IPS DF 6.9 (cell line): Measurements from ENCODE around the gene GAST.

Experiments
- DNase-seq: peaks from one replicate; pipeline ENCODE4 v3.0.0-alpha.2; 2013; ENCODE audit warnings: low read depth, low spot score
- H3K27ac ChIP-seq: one replicate; pipeline ENCODE4 v1.5.1; 2013; ENCODE audit warnings: low read length, control low read depth
- H3K27me3 ChIP-seq: 2 replicates; pipeline ENCODE4 v1.6.1; 2013; ENCODE audit warnings: mild to moderate bottlenecking, low read length; ENCODE audit not compliant: control insufficient read depth, insufficient read depth
- H3K36me3 ChIP-seq: 2 replicates; pipeline ENCODE4 v1.6.1; 2013; ENCODE audit warnings: low read length; ENCODE audit not compliant: control insufficient read depth, insufficient read depth
- H3K4me1 ChIP-seq: 2 replicates; pipeline ENCODE4 v1.6.1; 2013; ENCODE audit warnings: low read length; ENCODE audit not compliant: control insufficient read depth, insufficient read depth
- H3K4me3 ChIP-seq: 2 replicates; pipeline ENCODE4 v1.5.1; 2013; ENCODE audit warnings: mild to moderate bottlenecking, low read length
- H3K9me3 ChIP-seq: 2 replicates; pipeline ENCODE4 v1.6.1; 2013; ENCODE audit warnings: low read length, inconsistent platforms; ENCODE audit not compliant: control insufficient read depth, insufficient read depth
- WGBS: extraction: QIAGEN DNeasy Blood & Tissue Kit; methylation state at CpG from one replicate; pipeline ENCODE4 v1.1.7; 2013; ENCODE audit warnings: mixed read lengths, missing lambda C conversion rate; ENCODE audit not compliant: insufficient read length, insufficient coverage; 5-methylcytosine and 5-hydroxymethylcytosine counted together

Gene GAST

GRCh38 chr17:41734139-41734948, 22.2 kb downstream of the GAST start, which contains the start of gene HAP1:
Gene HAP1, minus strand, starts transcription at chr17:41734643. Its CDS starts 9 bp downstream, at chr17:41734634.
- no peaks in the 10 kb centered on the region for H3K9me3 ChIP-seq
- no peak for DNase-seq
- H3K36me3 ChIP-seq: no peaks in the 10 kb centered on the region
- H3K4me1 ChIP-seq: peaks cover 5% of the 10 kb centered on the region
- peak within 1 kb of the TSS; percentile 41; the same call in 1 of the 2 replicates for H3K4me3 ChIP-seq
- H3K27me3 ChIP-seq: peaks cover 19% of the 10 kb centered on the region
- WGBS: no CpG with 5 or more reads among the region's 77 CpGs
- H3K27ac ChIP-seq: no peak within 1 kb of the TSS

- no peaks in the 10 kb centered on the region for H3K36me3 ChIP-seq
- no peaks in the 10 kb centered on the region for H3K9me3 ChIP-seq
- H3K27ac ChIP-seq: no peak overlapping the region
- peak overlapping the region; percentile 41; the same call in 1 of the 2 replicates for H3K4me3 ChIP-seq
- no peak for DNase-seq
- no CpG with 5 or more reads among the region's 23 CpGs for WGBS
- peaks cover 19% of the 10 kb centered on the region for H3K27me3 ChIP-seq
- peaks cover 5% of the 10 kb centered on the region for H3K4me1 ChIP-seq
Observed at GRCh38 chr17:41734949-41735313, 22.8 kb downstream of the GAST start.

GRCh38 chr17:41735744-41736143, 23.6 kb downstream of the GAST start:
- no peak overlapping the region for H3K27ac ChIP-seq
- H3K36me3 ChIP-seq: no peaks in the 10 kb centered on the region
- WGBS: no CpG with 5 or more reads among the region's 4 CpGs
- no peak for DNase-seq
- no peaks in the 10 kb centered on the region for H3K9me3 ChIP-seq
- H3K27me3 ChIP-seq: peaks cover 19% of the 10 kb centered on the region
- no peak overlapping the region for H3K4me3 ChIP-seq
- peaks cover 5% of the 10 kb centered on the region for H3K4me1 ChIP-seq

DNA sequence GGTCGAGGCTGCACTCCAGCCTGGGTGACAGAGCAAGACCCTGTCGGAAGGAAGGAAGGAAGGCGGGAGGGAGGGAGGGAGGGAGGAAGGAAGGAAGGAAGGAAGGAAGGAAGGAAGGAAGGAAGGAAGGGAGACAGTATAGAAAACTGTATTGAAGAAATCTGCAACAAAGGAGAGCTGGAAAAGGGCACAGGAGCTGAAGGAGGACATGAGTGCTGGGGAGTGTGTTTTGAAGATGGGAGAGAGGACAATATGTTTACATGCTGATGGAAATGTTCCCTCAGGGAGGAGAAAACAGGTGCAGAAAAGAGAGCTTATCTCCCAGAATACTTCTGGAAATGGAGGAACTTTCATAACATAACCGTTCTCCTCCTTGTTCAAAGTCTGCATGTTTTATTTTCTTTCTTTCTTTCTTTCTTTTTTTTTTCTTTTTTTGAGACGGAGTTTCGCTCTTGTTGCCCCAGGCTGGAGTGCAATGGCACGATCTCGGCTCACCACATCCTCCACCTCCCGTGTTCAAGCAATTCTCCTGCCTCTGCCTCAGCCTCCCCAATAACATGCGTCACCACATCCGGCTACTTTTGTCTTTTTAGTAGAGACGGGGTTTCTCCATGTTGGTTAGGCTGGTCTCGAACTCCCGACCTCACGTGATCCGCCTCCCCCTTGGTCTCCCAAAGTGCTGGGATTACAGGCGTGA, 25.0 kb downstream of the GAST start:
- Histone ChIP-seq H3K27ac (no peak overlapping the region), H3K4me3 (no peak overlapping the region), H3K27me3 (peaks cover 19% of the 10 kb centered on the region), H3K9me3 (no peaks in the 10 kb centered on the region), H3K36me3 (no peaks in the 10 kb centered on the region), H3K4me1 (peaks cover 6% of the 10 kb centered on the region)
- no CpG with 5 or more reads among the region's 17 CpGs for WGBS
- DNase-seq: no peak

DNA sequence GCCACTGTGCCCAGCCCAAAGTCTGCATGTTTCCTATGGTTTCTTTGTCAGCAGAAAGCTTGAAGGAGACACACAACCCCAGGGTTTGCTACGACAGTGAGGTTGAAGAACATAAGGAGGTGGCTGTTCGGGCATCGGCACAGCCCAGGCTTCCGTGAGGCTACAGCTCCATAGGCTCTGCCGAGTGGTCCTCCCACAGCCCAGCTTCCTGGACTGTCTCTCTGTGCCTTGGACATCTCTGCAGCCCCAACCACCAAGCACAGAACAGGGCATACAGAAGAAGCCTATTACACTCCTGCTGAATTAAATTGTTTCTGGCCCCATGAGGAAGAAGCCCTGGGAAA, 25.5 kb downstream of the GAST start:
- no peak overlapping the region for H3K27ac ChIP-seq
- H3K4me1 ChIP-seq: peaks cover 6% of the 10 kb centered on the region
- no peaks in the 10 kb centered on the region for H3K9me3 ChIP-seq
- peaks cover 14% of the 10 kb centered on the region for H3K27me3 ChIP-seq
- DNase-seq: no peak
- no peak overlapping the region for H3K4me3 ChIP-seq
- WGBS: no CpG with 5 or more reads among the region's 5 CpGs
- no peaks in the 10 kb centered on the region for H3K36me3 ChIP-seq

- Histone ChIP-seq H3K9me3 (no peaks in the 10 kb centered on the region), H3K27ac (no peak overlapping the region), H3K27me3 (peaks cover 11% of the 10 kb centered on the region), H3K36me3 (no peaks in the 10 kb centered on the region), H3K4me3 (no peak overlapping the region), H3K4me1 (peaks cover 6% of the 10 kb centered on the region)
- DNase-seq: peak; percentile 80
- WGBS: no CpG with 5 or more reads among the region's 10 CpGs
Observed at GRCh38 chr17:41738077-41738800, 26.1 kb downstream of the GAST start.

DNA sequence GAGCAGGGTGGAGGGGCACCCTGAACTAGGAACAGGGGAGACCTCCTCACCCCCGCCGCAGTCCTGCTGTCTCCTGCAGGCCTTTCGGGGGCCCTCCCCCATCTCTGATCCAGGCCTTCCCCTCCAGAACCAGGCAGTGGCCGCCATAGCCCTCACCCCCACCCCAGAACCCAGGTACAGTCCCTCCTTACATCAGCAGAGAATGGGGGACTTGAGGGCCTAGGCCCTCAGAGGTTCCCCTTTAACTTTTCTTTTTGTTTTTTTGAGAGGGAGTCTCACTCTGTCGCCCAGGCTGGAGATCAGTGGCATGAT, 26.6 kb downstream of the GAST start:
- H3K27ac ChIP-seq: no peak overlapping the region
- H3K4me1 ChIP-seq: peaks cover 6% of the 10 kb centered on the region
- H3K36me3 ChIP-seq: no peaks in the 10 kb centered on the region
- peaks cover 7% of the 10 kb centered on the region; the same call in 1 of the 2 replicates for H3K27me3 ChIP-seq
- no peaks in the 10 kb centered on the region for H3K9me3 ChIP-seq
- no peak overlapping the region for H3K4me3 ChIP-seq
- WGBS: no CpG with 5 or more reads among the region's 5 CpGs
- DNase-seq: no peak

GRCh38 chr17:41739661-41740352, 27.7 kb downstream of the GAST start:
- H3K36me3 ChIP-seq: no peaks in the 10 kb centered on the region
- no peak overlapping the region for H3K27ac ChIP-seq
- no peak overlapping the region for H3K4me3 ChIP-seq
- no peaks in the 10 kb centered on the region for H3K9me3 ChIP-seq
- DNase-seq: no peak
- peaks cover 6% of the 10 kb centered on the region for H3K4me1 ChIP-seq
- H3K27me3 ChIP-seq: peaks cover 5% of the 10 kb centered on the region; the same call in 1 of the 2 replicates
- WGBS: no CpG with 5 or more reads among the region's 9 CpGs

GRCh38 chr17:41740506-41740905, 28.4 kb downstream of the GAST start:
- no peaks in the 10 kb centered on the region for H3K36me3 ChIP-seq
- H3K4me3 ChIP-seq: no peak overlapping the region
- H3K9me3 ChIP-seq: no peaks in the 10 kb centered on the region
- H3K27me3 ChIP-seq: peaks cover 5% of the 10 kb centered on the region; the same call in 1 of the 2 replicates
- no CpG with 5 or more reads among the region's 5 CpGs for WGBS
- no peak for DNase-seq
- H3K4me1 ChIP-seq: peaks cover 4% of the 10 kb centered on the region
- H3K27ac ChIP-seq: no peak overlapping the region

DNA sequence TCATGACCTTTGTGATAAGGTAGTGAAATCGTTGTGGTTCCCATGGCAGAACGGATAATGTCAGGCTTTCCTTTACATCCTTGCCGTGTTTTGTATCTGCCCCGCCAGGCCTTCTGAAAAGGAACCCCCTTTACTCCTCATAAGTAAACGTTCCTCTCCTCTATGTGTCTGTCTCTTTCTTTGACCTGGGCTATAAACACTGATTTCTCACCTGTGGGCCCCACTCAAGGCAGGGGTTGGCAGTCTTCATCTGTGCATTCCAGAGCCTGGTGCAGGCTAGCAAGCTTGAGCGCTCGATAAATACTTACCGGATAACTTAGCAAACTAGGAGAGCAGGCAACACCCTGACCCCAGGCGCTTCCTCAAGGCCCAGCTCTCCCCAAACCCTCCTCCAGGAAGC, 29.6 kb downstream of the GAST start:
- Histone ChIP-seq H3K27ac (no peak overlapping the region), H3K4me1 (peaks cover 6% of the 10 kb centered on the region), H3K27me3 (no peaks in the 10 kb centered on the region), H3K36me3 (no peaks in the 10 kb centered on the region), H3K4me3 (no peak overlapping the region), H3K9me3 (no peaks in the 10 kb centered on the region)
- no CpG with 5 or more reads among the region's 9 CpGs for WGBS
- no peak for DNase-seq
